ENCODE measurements around the gene NEURL3. TPM values are rescaled to one million over a fixed set of nuclear protein-coding genes. Genes with fewer than 3 reads are reported as not detected.

Gene NEURL3
- total RNA-seq, 1 experiment from 2014 or later = 4.2 TPM

GRCh38 chr2:96528700-96529375 is 23.7 kb upstream of the NEURL3 start:
- Mint-ChIP-seq H3K27me3 (ENCODE audit: insufficient read depth, unreplicated experiment) (no peaks in the 10 kb centered on the region), H3K27ac (ENCODE audit: unreplicated experiment) (no peak overlapping the region), H3K9me3 (ENCODE audit: unreplicated experiment) (no peaks in the 10 kb centered on the region), H3K4me1 (ENCODE audit: low read depth, unreplicated experiment) (peaks cover 5% of the 10 kb centered on the region), H3K36me3 (ENCODE audit: insufficient read depth, unreplicated experiment) (no peaks in the 10 kb centered on the region), H3K4me3 (ENCODE audit: unreplicated experiment) (no peak overlapping the region)
- no peak for DNase-seq
- POLR2A ChIA-PET = no interaction called here
- no peaks in the 10 kb centered on the region for H3K9me3 ChIP-seq
- intact Hi-C loops (cut with micrococcal nuclease; ENCODE audit: unreplicated experiment) = no loop called here
- H3K4me1 ChIP-seq = no peaks in the 10 kb centered on the region
- no peaks in the 10 kb centered on the region for H3K27me3 ChIP-seq (replicated peaks; ENCODE audit: control insufficient read depth, insufficient read depth, low read length)
- H3K4me3 ChIP-seq (ENCODE audit: low read depth, low read length) = no peak overlapping the region
- CTCF ChIA-PET = no interaction called here
- TF ChIP-seq, protein P1, sequence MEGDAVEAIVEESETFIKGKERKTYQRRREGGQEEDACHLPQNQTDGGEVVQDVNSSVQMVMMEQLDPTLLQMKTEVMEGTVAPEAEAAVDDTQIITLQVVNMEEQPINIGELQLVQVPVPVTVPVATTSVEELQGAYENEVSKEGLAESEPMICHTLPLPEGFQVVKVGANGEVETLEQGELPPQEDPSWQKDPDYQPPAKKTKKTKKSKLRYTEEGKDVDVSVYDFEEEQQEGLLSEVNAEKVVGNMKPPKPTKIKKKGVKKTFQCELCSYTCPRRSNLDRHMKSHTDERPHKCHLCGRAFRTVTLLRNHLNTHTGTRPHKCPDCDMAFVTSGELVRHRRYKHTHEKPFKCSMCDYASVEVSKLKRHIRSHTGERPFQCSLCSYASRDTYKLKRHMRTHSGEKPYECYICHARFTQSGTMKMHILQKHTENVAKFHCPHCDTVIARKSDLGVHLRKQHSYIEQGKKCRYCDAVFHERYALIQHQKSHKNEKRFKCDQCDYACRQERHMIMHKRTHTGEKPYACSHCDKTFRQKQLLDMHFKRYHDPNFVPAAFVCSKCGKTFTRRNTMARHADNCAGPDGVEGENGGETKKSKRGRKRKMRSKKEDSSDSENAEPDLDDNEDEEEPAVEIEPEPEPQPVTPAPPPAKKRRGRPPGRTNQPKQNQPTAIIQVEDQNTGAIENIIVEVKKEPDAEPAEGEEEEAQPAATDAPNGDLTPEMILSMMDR (IDR thresholded peaks at IDR 0.05; ENCODE audit: insufficient read depth in 1 of 2, low read depth in 1 of 2, low read length in 1 of 2, severe bottlenecking in 1 of 2, unreplicated experiment in 1 of 2) = no peak
- H3K36me3 ChIP-seq (ENCODE audit: control insufficient read depth, insufficient read depth, low read length) = no peaks in the 10 kb centered on the region
- BruUV-seq (replicated peaks) = no TSS peak

GRCh38 chr2:96528006-96528699 is 23.0 kb upstream of the NEURL3 start:
- Mint-ChIP-seq H3K36me3 (ENCODE audit: insufficient read depth, unreplicated experiment) (no peaks in the 10 kb centered on the region), H3K9me3 (ENCODE audit: unreplicated experiment) (no peaks in the 10 kb centered on the region), H3K27ac (ENCODE audit: unreplicated experiment) (no peak overlapping the region), H3K27me3 (ENCODE audit: insufficient read depth, unreplicated experiment) (no peaks in the 10 kb centered on the region), H3K4me3 (ENCODE audit: unreplicated experiment) (no peak overlapping the region), H3K4me1 (ENCODE audit: low read depth, unreplicated experiment) (peaks cover 5% of the 10 kb centered on the region)
- intact Hi-C loops (cut with micrococcal nuclease; ENCODE audit: unreplicated experiment) = no loop called here
- no TSS peak for BruUV-seq (replicated peaks)
- Histone ChIP-seq H3K9me3 (no peaks in the 10 kb centered on the region), H3K36me3 (ENCODE audit: control insufficient read depth, insufficient read depth, low read length) (no peaks in the 10 kb centered on the region), H3K4me3 (ENCODE audit: low read depth, low read length) (no peak overlapping the region), H3K4me1 (no peaks in the 10 kb centered on the region), H3K27me3 (replicated peaks; ENCODE audit: control insufficient read depth, insufficient read depth, low read length) (no peaks in the 10 kb centered on the region)
- TF ChIP-seq, protein P1 (IDR thresholded peaks at IDR 0.05; ENCODE audit: insufficient read depth in 1 of 2, low read depth in 1 of 2, low read length in 1 of 2, severe bottlenecking in 1 of 2, unreplicated experiment in 1 of 2) = no peak
- DNase-seq = no peak
- CTCF ChIA-PET = no interaction called here
- POLR2A ChIA-PET = no interaction called here

DNA sequence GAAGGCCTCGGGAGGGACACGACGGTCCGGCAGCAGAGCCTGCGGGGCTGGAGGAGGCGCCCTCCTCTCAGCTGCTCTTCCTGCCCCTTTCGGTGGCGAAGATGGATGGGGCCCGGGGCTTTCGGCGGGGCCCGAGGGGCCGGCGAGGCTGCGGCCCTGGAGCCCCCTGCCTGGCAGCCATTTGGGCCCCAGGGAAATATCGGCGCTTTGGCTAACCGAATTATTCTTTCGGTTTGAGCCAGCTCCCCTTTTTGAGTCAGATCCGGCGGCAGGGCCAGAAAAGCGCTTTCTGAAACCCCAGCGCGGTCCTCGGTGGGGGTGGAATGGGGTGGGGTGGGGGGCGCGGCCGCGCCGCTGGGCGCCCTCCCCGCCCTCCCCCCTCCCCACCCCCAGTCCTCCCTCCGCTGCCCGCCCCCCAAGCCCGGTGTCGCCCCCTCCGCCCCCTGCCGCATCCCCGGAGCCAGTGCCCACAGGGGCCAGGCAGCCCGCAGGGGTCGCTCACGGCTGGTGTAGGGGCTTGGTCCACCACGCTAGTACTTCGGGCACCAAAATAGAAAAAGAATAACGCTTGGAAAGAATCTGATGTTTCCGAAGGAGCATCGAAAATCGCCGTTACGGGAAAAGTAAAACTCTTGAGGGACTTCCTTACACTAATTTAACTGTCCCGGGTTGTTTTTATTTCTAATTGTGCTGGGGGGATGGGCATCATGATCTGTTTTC is 22.3 kb upstream of the NEURL3 start:
- Mint-ChIP-seq H3K27me3 (ENCODE audit: insufficient read depth, unreplicated experiment) (no peaks in the 10 kb centered on the region), H3K27ac (ENCODE audit: unreplicated experiment) (no peak overlapping the region), H3K4me3 (ENCODE audit: unreplicated experiment) (no peak overlapping the region), H3K4me1 (ENCODE audit: low read depth, unreplicated experiment) (peaks cover 5% of the 10 kb centered on the region), H3K9me3 (ENCODE audit: unreplicated experiment) (no peaks in the 10 kb centered on the region), H3K36me3 (ENCODE audit: insufficient read depth, unreplicated experiment) (no peaks in the 10 kb centered on the region)
- TF ChIP-seq, protein P1 (IDR thresholded peaks at IDR 0.05; ENCODE audit: insufficient read depth in 1 of 2, low read depth in 1 of 2, low read length in 1 of 2, severe bottlenecking in 1 of 2, unreplicated experiment in 1 of 2) = no peak
- Histone ChIP-seq H3K4me1 (no peaks in the 10 kb centered on the region), H3K36me3 (ENCODE audit: control insufficient read depth, insufficient read depth, low read length) (no peaks in the 10 kb centered on the region), H3K9me3 (no peaks in the 10 kb centered on the region), H3K4me3 (ENCODE audit: low read depth, low read length) (no peak overlapping the region), H3K27me3 (replicated peaks; ENCODE audit: control insufficient read depth, insufficient read depth, low read length) (no peaks in the 10 kb centered on the region)
- no peak for DNase-seq
- intact Hi-C loops (cut with micrococcal nuclease; ENCODE audit: unreplicated experiment) = no loop called here
- POLR2A ChIA-PET = no interaction called here
- CTCF ChIA-PET = no interaction called here
- no TSS peak for BruUV-seq (replicated peaks)
